ENCODE results near the gene PUM1.

The PUM1 gene

DNA sequence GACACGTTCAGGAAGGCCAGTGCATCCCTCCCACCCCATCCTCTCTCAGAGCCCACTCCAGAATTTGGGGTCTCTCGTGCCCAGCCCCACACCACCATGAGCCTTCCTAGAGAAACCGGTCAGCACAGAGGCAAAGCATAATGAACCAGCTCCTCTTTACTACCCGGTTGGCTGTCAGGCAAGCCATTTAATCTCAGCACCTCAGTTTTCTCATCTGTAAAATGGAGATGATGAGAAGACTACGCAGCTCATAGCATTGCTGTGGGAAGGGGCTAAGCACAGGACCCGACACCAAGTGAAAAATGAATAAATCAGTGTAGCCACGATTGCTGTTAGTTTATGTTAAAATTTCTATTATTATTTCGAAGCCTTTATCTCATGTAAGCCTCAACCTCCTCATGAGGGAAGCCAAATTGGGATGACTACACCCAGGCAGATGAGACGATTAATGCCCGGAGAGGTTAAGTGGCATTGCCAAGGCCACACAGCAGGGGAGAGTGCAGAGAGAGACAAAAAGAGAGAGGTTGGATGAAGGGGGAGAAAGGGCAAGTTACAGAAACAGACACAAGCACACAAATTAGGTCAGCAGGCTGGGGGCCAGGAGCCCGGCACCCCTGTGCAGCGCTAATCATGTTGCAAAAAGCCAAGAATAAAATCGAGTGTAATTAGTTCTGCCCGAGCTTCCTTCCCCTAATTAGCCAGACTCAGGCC is 182.7 kb downstream of the PUM1 start:
- in situ Hi-C loops (cut with MboI; ENCODE audit: low sequenced_read_pairs): no loop called here

Measured in HL-60/S4 (cell line).